HEK293T (cell line): Measurements from ENCODE around the gene SUPT5H.

Experiments used
- CTCF ChIA-PET: fragments of 350-600 bp; formaldehyde crosslinking; extraction: SDS; loops from one replicate; lab custom pipeline; 2021; ENCODE audit warnings: antibody characterized with exemption, inconsistent platforms; lab: Yijun Ruan, JAX
- POLR2A ChIA-PET: fragments of 350-600 bp; formaldehyde crosslinking; extraction: SDS; loops from one replicate; lab custom pipeline; 2020; ENCODE audit warnings: antibody characterized with exemption, inconsistent platforms; lab: Yijun Ruan, JAX
- DNase-seq: peaks from one replicate; pipeline ENCODE4 v3.0.0; 2012; ENCODE audit warnings: mixed read lengths; ENCODE audit errors: extremely low spot score
- ARNT ChIP-seq: fragments of 450-650 bp; IDR thresholded peaks from 2 replicates; pipeline ENCODE4 v1.6.1; 2017; ENCODE audit warnings: mild to moderate bottlenecking
- BHLHE40 ChIP-seq: fragments of 450-650 bp; IDR thresholded peaks from 2 replicates; pipeline ENCODE4 v1.6.1; 2016; ENCODE audit warnings: mild to moderate bottlenecking, moderate library complexity, borderline replicate concordance
- CTBP1 ChIP-seq: fragments of 450-650 bp; IDR thresholded peaks from 2 replicates; pipeline ENCODE4 v1.6.1; 2016; ENCODE audit warnings: borderline replicate concordance
- ELF4 ChIP-seq: fragments of 450-650 bp; IDR thresholded peaks from 2 replicates; pipeline ENCODE4 v1.6.1; 2017; ENCODE audit warnings: antibody characterized with exemption
- FOXA1 ChIP-seq: fragments of 450-650 bp; IDR thresholded peaks from 2 replicates; pipeline ENCODE4 v1.6.1; 2016; ENCODE audit warnings: mild to moderate bottlenecking
- FOXK2 ChIP-seq: fragments of 450-650 bp; IDR thresholded peaks from 2 replicates; pipeline ENCODE4 v1.6.1; 2016; ENCODE audit warnings: mild to moderate bottlenecking
- FOXM1 ChIP-seq: fragments of 450-650 bp; IDR thresholded peaks from 2 replicates; pipeline ENCODE4 v1.6.1; 2017; ENCODE audit warnings: mild to moderate bottlenecking, borderline replicate concordance
- HDGF ChIP-seq: fragments of 450-650 bp; IDR thresholded peaks from 2 replicates; pipeline ENCODE4 v1.6.1; 2017; ENCODE audit warnings: antibody characterized with exemption, borderline replicate concordance
- L3MBTL2 ChIP-seq: fragments of 450-650 bp; conservative IDR thresholded peaks from 2 replicates; pipeline ENCODE4 v1.6.1; 2016; ENCODE audit warnings: mild to moderate bottlenecking
- LEF1 ChIP-seq: fragments of 450-650 bp; IDR thresholded peaks from 2 replicates; pipeline ENCODE4 v1.6.1; 2017; ENCODE audit warnings: mild to moderate bottlenecking, borderline replicate concordance
- NFRKB ChIP-seq: fragments of 450-650 bp; IDR thresholded peaks from 2 replicates; pipeline ENCODE4 v1.6.1; 2016; ENCODE audit warnings: mild to moderate bottlenecking, moderate library complexity
- PKNOX1 ChIP-seq: fragments of 450-650 bp; IDR thresholded peaks from 2 replicates; pipeline ENCODE4 v1.6.1; 2016
- SP1 ChIP-seq: fragments of 450-650 bp; IDR thresholded peaks from 2 replicates; pipeline ENCODE4 v1.6.1; 2017
- SUZ12 ChIP-seq: fragments of 450-650 bp; IDR thresholded peaks from 2 replicates; pipeline ENCODE4 v1.6.1; 2016; ENCODE audit warnings: mild to moderate bottlenecking
- TARDBP ChIP-seq: fragments of 450-650 bp; IDR thresholded peaks from 2 replicates; pipeline ENCODE4 v1.6.1; 2016
- ZNF384 ChIP-seq: fragments of 450-650 bp; IDR thresholded peaks from 2 replicates; pipeline ENCODE4 v1.6.1; 2016

The SUPT5H gene

GRCh38 chr19:39403331-39404312, 41.8 kb upstream of the SUPT5H start:
- POLR2A ChIA-PET = interaction anchor here (1.7 to 10.0 kb wide), 2 partner anchors 13 to 32 kb away, joined by 10 to 54 read pairs; partner anchors contain the start of genes MED29, PAF1 and RPS16

GRCh38 chr19:39405261-39405957, 40.0 kb upstream of the SUPT5H start:
- TF ChIP-seq FOXK2 (no peak), CTBP1 (no peak), FOXA1 (no peak), SUZ12 (no peak), ZNF384 (no peak), BHLHE40 (no peak), NFRKB (no peak), PKNOX1 (no peak), FOXM1 (no peak), TARDBP (no peak)
- ChIA-PET POLR2A (interaction anchor here (0.6 to 10.0 kb wide), 2 partner anchors 30 to 169 kb away, joined by 4 to 54 read pairs; partner anchors contain the start of gene RPS16), CTCF (no interaction called here)

More at GRCh38 chr19:39403331-39404312, 41.8 kb upstream of the SUPT5H start:
- CTCF ChIA-PET = interaction anchor here (0.6 kb wide), 1 partner anchor 427 kb away, joined by 3 read pairs; no protein-coding TSS in a partner anchor
- no peak for DNase-seq
- no peak for TF ChIP-seq TARDBP
- TF ChIP-seq FOXK2 = no peak
- no peak for TF ChIP-seq BHLHE40

GRCh38 chr19:39405958-39406655, 39.3 kb upstream of the SUPT5H start:
- CTCF ChIA-PET = no interaction called here
- TF ChIP-seq ELF4 (no peak), SP1 (no peak), ARNT (no peak), ZNF384 (no peak), FOXA1 (no peak), FOXK2 (no peak), NFRKB (no peak), TARDBP (no peak), LEF1 (no peak), SUZ12 (no peak), L3MBTL2 (no peak), PKNOX1 (no peak)
- no peak for DNase-seq
- POLR2A ChIA-PET = interaction anchor here (1.1 to 10.0 kb wide), 2 partner anchors 15 to 29 kb away, joined by 3 to 54 read pairs; partner anchors contain the start of genes MED29, PAF1 and RPS16

More at GRCh38 chr19:39405261-39405957, 40.0 kb upstream of the SUPT5H start:
- no peak for DNase-seq

GRCh38 chr19:39406656-39407409, 38.5 kb upstream of the SUPT5H start, which contains the start of gene ZFP36:
TSS of gene ZFP36 (plus strand) at chr19:39406847. CDS start at chr19:39406905, 58 bp downstream.
- POLR2A ChIA-PET = interaction anchor here (1.1 to 10.0 kb wide), 3 partner anchors 9 to 29 kb away, joined by 3 to 54 read pairs (median 7); partner anchors contain the start of genes MED29, PAF1 and RPS16

GRCh38 chr19:39407410-39407659, 38.0 kb upstream of the SUPT5H start:
- CTCF ChIA-PET = no interaction called here
- no peak for TF ChIP-seq NFRKB
- no peak for DNase-seq
- POLR2A ChIA-PET = interaction anchor here (1.8 to 10.0 kb wide), 2 partner anchors 9 to 28 kb away, joined by 7 to 54 read pairs; partner anchors contain the start of gene RPS16

More at GRCh38 chr19:39406656-39407409, 38.5 kb upstream of the SUPT5H start, which contains the start of gene ZFP36:
- DNase-seq = peak; percentile 72
- TF ChIP-seq L3MBTL2 = peak; percentile 32; the same call in 1 of the 2 replicates
- no peak for TF ChIP-seq HDGF
- CTCF ChIA-PET = no interaction called here

GRCh38 chr19:39407660-39408391, 37.6 kb upstream of the SUPT5H start:
- TF ChIP-seq L3MBTL2 = no peak
- no peak for TF ChIP-seq FOXK2
- no peak for TF ChIP-seq BHLHE40
- TF ChIP-seq ELF4 = no peak
- no peak for TF ChIP-seq TARDBP
- TF ChIP-seq NFRKB = no peak
- TF ChIP-seq SP1 = no peak
- no peak for TF ChIP-seq HDGF
- TF ChIP-seq ARNT = no peak
- no peak for TF ChIP-seq CTBP1
- TF ChIP-seq LEF1 = no peak
- TF ChIP-seq SUZ12 = no peak
- no peak for TF ChIP-seq PKNOX1
- no peak for TF ChIP-seq FOXM1
- no peak for TF ChIP-seq ZNF384
- TF ChIP-seq FOXA1 = no peak
- POLR2A ChIA-PET = interaction anchor here (1.8 to 10.0 kb wide), 3 partner anchors 10 to 28 kb away, joined by 5 to 54 read pairs (median 7); partner anchors contain the start of genes MED29, PAF1 and RPS16
- no peak for DNase-seq
- CTCF ChIA-PET = interaction anchor here (1.1 kb wide), 1 partner anchor 10 kb away, joined by 7 read pairs; no protein-coding TSS in a partner anchor
